Lower leg skin (tissue), 4 donors: ENCODE data around the gene SLC39A12. TPM values are rescaled to one million over a fixed set of nuclear protein-coding genes. Genes with fewer than 3 reads are reported as not detected.

ENCODE experiments used
- total RNA-seq, 4 donors: library from RNA; depleted of rRNA; stranded (reverse); fragments of >200 nt; gene quantifications; one replicate each; pipeline ENCODE4 v1.1.0, GENCODE V29; 2016

SLC39A12 gene
- total RNA-seq, 4 donors from 2014 or later, result not detected

Other genes with a start within 250 kb of the SLC39A12 start
- gene TMEM236, start 199.7 kb upstream of the SLC39A12 start, total RNA-seq, result under 1 TPM; 0.08 to 0.95 (median 0.55) TPM
- gene MRC1, start 142.6 kb upstream of the SLC39A12 start, total RNA-seq, result 10 to 100 TPM in 1 of 4 donors, 1 to 10 TPM in 3; 4.9 to 19.2 (median 8.6) TPM
- 1 to 10 TPM; 3.6 to 7.6 (median 6.1) TPM for gene CACNB2, start 188.5 kb downstream of the SLC39A12 start, total RNA-seq